GM12874 (cell line): Measurements from ENCODE around the gene PPP1R3C.

Experiments
- CTCF ChIP-seq: IDR thresholded peaks from 2 replicates; pipeline ENCODE4 v1.5.1; 2011; ENCODE audit warnings: low read depth, mild to moderate bottlenecking, control low read depth, low read length, moderate library complexity; ENCODE audit not compliant: insufficient read depth

The PPP1R3C gene

GRCh38 chr10:91632671-91633550, at the start of gene PPP1R3C:
Gene PPP1R3C, minus strand, starts transcription at chr10:91633071. Its CDS starts 102 bp downstream, at chr10:91632969.
- no peak for TF ChIP-seq CTCF

GRCh38 chr10:91681361-91682276, 48.7 kb upstream of the PPP1R3C start:
- no peak for TF ChIP-seq CTCF

- no peak for TF ChIP-seq CTCF
These were observed 47.6 kb upstream of the PPP1R3C start for GRCh38 chr10:91680487-91680886.

- no peak for TF ChIP-seq CTCF
These were observed 46.4 kb upstream of the PPP1R3C start for GRCh38 chr10:91679296-91679695.

GRCh38 chr10:91677911-91678310, 45.0 kb upstream of the PPP1R3C start:
- TF ChIP-seq CTCF, result no peak

GRCh38 chr10:91672021-91672608, 39.2 kb upstream of the PPP1R3C start:
- no peak for TF ChIP-seq CTCF

GRCh38 chr10:91668913-91669312, 36.0 kb upstream of the PPP1R3C start:
- no peak for TF ChIP-seq CTCF
